NT2/D1 (cell line): Measurements from ENCODE around the gene CD24.

Experiments
- SUZ12 ChIP-seq: IDR thresholded peaks from 2 replicates; pipeline ENCODE4 v1.6.1; 2011; ENCODE audit not compliant: insufficient read length, insufficient read depth; ENCODE audit errors: extremely low read depth
- YY1 ChIP-seq: IDR thresholded peaks from 2 replicates; pipeline ENCODE4 v1.6.1; 2011; ENCODE audit not compliant: insufficient read length, insufficient read depth
- ZNF274 ChIP-seq: IDR thresholded peaks from 2 replicates; pipeline ENCODE4 v1.6.1; 2011; ENCODE audit warnings: mild to moderate bottlenecking, low read depth, low read length

GRCh38 chr6:106927531-106928398 lies 46.8 kb downstream of the CD24 start:
- TF ChIP-seq SUZ12 (no peak), YY1 (no peak), ZNF274 (no peak)
